OCI-LY3 (cell line): ENCODE measurements around the gene ARHGAP15.

Experiments used
- H2AFZ ChIP-seq: fragments of 200-600, 300-600 bp; shearing (Covaris generic); 2 replicates; pipeline ENCODE4 v1.6.0; 2014; ENCODE audit warnings: antibody characterized with exemption, low read depth, low read length
- H3K27ac ChIP-seq: fragments of 200-600, 300-600 bp; sonication (generic); 2 replicates; pipeline ENCODE4 v1.5.1; 2014; ENCODE audit warnings: mild to moderate bottlenecking, low read length, moderate library complexity, mixed read lengths
- H3K27me3 ChIP-seq: fragments of 200-600, 300-600 bp; sonication (generic); 2 replicates; pipeline ENCODE4 v1.6.1; 2014; ENCODE audit warnings: low read depth, low read length, mixed read lengths
- H3K36me3 ChIP-seq: fragments of 200-600, 300-600 bp; sonication (generic); replicated peaks from 2 replicates; pipeline ENCODE3; 2014; ENCODE audit warnings: low read depth, low read length, mixed read lengths
- H3K4me1 ChIP-seq: fragments of 300-600, 200-600 bp; sonication (generic); 2 replicates; pipeline ENCODE4 v1.6.1; 2014; ENCODE audit warnings: low read length, mixed read lengths
- H3K4me2 ChIP-seq: fragments of 200-600, 300-600 bp; sonication (generic); 2 replicates; pipeline ENCODE4 v1.6.1; 2014; ENCODE audit warnings: low read length, mixed read lengths
- H3K4me3 ChIP-seq: fragments of 300-600, 200-600 bp; sonication (generic); 2 replicates; pipeline ENCODE4 v1.5.1; 2014; ENCODE audit warnings: antibody characterized with exemption, mild to moderate bottlenecking, low read length, moderate library complexity
- H3K79me2 ChIP-seq: fragments of 300-600, 200-600 bp; shearing (Covaris generic); 2 replicates; pipeline ENCODE4 v1.6.1; 2014; ENCODE audit warnings: mild to moderate bottlenecking, low read length, mixed read lengths
- H3K9ac ChIP-seq: fragments of 300-600, 200-600 bp; shearing (Covaris generic); 2 replicates; pipeline ENCODE4 v1.6.0; 2014; ENCODE audit warnings: mild to moderate bottlenecking, low read length, moderate library complexity
- H3K9me3 ChIP-seq: fragments of 200-600, 300-600 bp; shearing (Covaris generic); 2 replicates; pipeline ENCODE4 v1.6.1; 2014; ENCODE audit warnings: low read length, mixed read lengths; ENCODE audit not compliant: insufficient read depth
- H4K20me1 ChIP-seq: fragments of 200-600, 300-600 bp; sonication (generic); 2 replicates; pipeline ENCODE4 v1.6.1; 2016; ENCODE audit warnings: low read length, mixed read lengths; ENCODE audit not compliant: insufficient read depth
- CTCF ChIP-seq: fragments of 200-600, 300-600 bp; sonication (generic); IDR thresholded peaks from 2 replicates; pipeline ENCODE4 v1.5.1; 2014; ENCODE audit warnings: antibody characterized with exemption, low read length, low read depth
- EZH2phosphoT487 ChIP-seq: fragments of 200-600 bp; shearing (Covaris generic); IDR thresholded peaks from 2 replicates; pipeline ENCODE4 v1.6.1; 2018; ENCODE audit warnings: antibody characterized with exemption, mixed run types, low read depth

The ARHGAP15 gene

GRCh38 chr2:143390171-143390570 is 261.0 kb downstream of the ARHGAP15 start:
- Histone ChIP-seq H3K4me3 (no peak overlapping the region), H3K27ac (no peak overlapping the region), H4K20me1 (no peaks in the 10 kb centered on the region; the same call in 1 of the 2 replicates), H3K9ac (no peak overlapping the region), H2AFZ (no peak overlapping the region), H3K4me1 (no peaks in the 10 kb centered on the region), H3K4me2 (no peak overlapping the region), H3K27me3 (no peaks in the 10 kb centered on the region), H3K36me3 (no peaks in the 10 kb centered on the region), H3K9me3 (no peaks in the 10 kb centered on the region), H3K79me2 (no peaks in the 10 kb centered on the region)
- TF ChIP-seq CTCF (no peak), EZH2phosphoT487 (no peak)

- H3K4me2 ChIP-seq = no peak overlapping the region
- no peak overlapping the region for H3K9ac ChIP-seq
- H3K27ac ChIP-seq = no peak overlapping the region
- peaks cover 4% of the 10 kb centered on the region; the same call in 1 of the 2 replicates for H4K20me1 ChIP-seq
- peaks cover 1% of the 10 kb centered on the region; the same call in 1 of the 2 replicates for H3K4me1 ChIP-seq
- no peaks in the 10 kb centered on the region for H3K9me3 ChIP-seq
- no peaks in the 10 kb centered on the region for H3K27me3 ChIP-seq
- H3K36me3 ChIP-seq = no peaks in the 10 kb centered on the region
- no peak overlapping the region for H3K4me3 ChIP-seq
- no peaks in the 10 kb centered on the region for H3K79me2 ChIP-seq
- H2AFZ ChIP-seq = no peak overlapping the region
- TF ChIP-seq CTCF (no peak), EZH2phosphoT487 (no peak)
Observed at GRCh38 chr2:143392358-143392757, 263.1 kb downstream of the ARHGAP15 start.

GRCh38 chr2:143394062-143394461 is 264.8 kb downstream of the ARHGAP15 start:
- Histone ChIP-seq H4K20me1 (peaks cover 8% of the 10 kb centered on the region; the same call in 1 of the 2 replicates), H3K4me3 (no peak overlapping the region), H3K27me3 (no peaks in the 10 kb centered on the region), H3K79me2 (no peaks in the 10 kb centered on the region), H3K4me1 (peaks cover 13% of the 10 kb centered on the region), H3K9ac (no peak overlapping the region), H2AFZ (no peak overlapping the region), H3K36me3 (no peaks in the 10 kb centered on the region), H3K9me3 (no peaks in the 10 kb centered on the region), H3K27ac (no peak overlapping the region), H3K4me2 (no peak overlapping the region)
- no peak for TF ChIP-seq EZH2phosphoT487
- TF ChIP-seq CTCF = no peak

- Histone ChIP-seq H3K4me3 (no peak overlapping the region), H3K4me1 (peaks cover 13% of the 10 kb centered on the region), H2AFZ (no peak overlapping the region), H3K27me3 (no peaks in the 10 kb centered on the region), H3K4me2 (no peak overlapping the region), H3K27ac (no peak overlapping the region), H3K9ac (no peak overlapping the region), H3K9me3 (no peaks in the 10 kb centered on the region), H3K79me2 (no peaks in the 10 kb centered on the region), H4K20me1 (peaks cover 8% of the 10 kb centered on the region; the same call in 1 of the 2 replicates), H3K36me3 (no peaks in the 10 kb centered on the region)
- TF ChIP-seq CTCF = no peak
Observed at GRCh38 chr2:143397884-143398614, 268.8 kb downstream of the ARHGAP15 start.
